Loucy (cell line): ENCODE results near the gene FOXN4.

Source experiments
- CTCF ChIP-seq: fragments of 200-600 bp; sonication (generic); conservative IDR thresholded peaks from 2 replicates; pipeline ENCODE4 v1.5.1; 2014; ENCODE audit warnings: mild to moderate bottlenecking, antibody characterized with exemption, low read length
- EZH2phosphoT487 ChIP-seq: fragments of 200-600 bp; IDR thresholded peaks from 2 replicates; pipeline ENCODE4 v1.6.1; 2018; ENCODE audit warnings: antibody characterized with exemption, mild to moderate bottlenecking, moderate library complexity, borderline replicate concordance

GRCh38 chr12:109307051-109307450, 2.0 kb downstream of the FOXN4 start:
- no peak for TF ChIP-seq CTCF
- TF ChIP-seq EZH2phosphoT487: no peak
